Ovary (tissue), 3 donors: ENCODE results near the gene C19orf53.

Source experiments
- CTCF ChIP-seq, 3 donors: fragments of 450-650 bp in 2 of 3; fragments of 200-600 bp in 1 of 3; IDR thresholded peaks; one replicate each; pipeline versions ENCODE4 v1.5.1 to v1.8.0; 2016 to 2022; ENCODE audit warnings: antibody characterized with exemption in 3 of 3, mild to moderate bottlenecking in 1 of 3
- EP300 ChIP-seq: sonication (generic); formaldehyde crosslinking; IDR thresholded peaks from one replicate; pipeline ENCODE4 v1.6.1; 2017; ENCODE audit warnings: antibody characterized with exemption
- POLR2A ChIP-seq: fragments of 450-650 bp; IDR thresholded peaks from one replicate; pipeline ENCODE4 v1.6.1; 2017; ENCODE audit warnings: antibody characterized with exemption, mild to moderate bottlenecking, moderate library complexity
- donor health status: DM: no; HTN: no; CAD: no.

- no peak for TF ChIP-seq CTCF (IDR thresholded peaks at IDR 0.05)
- TF ChIP-seq POLR2A, result no peak
- TF ChIP-seq EP300, result no peak
These were observed 21.5 kb downstream of the C19orf53 start for GRCh38 chr19:13795595-13796300.
